ENCODE data around the gene NQO2.

- TF ChIP-seq, protein P1, sequence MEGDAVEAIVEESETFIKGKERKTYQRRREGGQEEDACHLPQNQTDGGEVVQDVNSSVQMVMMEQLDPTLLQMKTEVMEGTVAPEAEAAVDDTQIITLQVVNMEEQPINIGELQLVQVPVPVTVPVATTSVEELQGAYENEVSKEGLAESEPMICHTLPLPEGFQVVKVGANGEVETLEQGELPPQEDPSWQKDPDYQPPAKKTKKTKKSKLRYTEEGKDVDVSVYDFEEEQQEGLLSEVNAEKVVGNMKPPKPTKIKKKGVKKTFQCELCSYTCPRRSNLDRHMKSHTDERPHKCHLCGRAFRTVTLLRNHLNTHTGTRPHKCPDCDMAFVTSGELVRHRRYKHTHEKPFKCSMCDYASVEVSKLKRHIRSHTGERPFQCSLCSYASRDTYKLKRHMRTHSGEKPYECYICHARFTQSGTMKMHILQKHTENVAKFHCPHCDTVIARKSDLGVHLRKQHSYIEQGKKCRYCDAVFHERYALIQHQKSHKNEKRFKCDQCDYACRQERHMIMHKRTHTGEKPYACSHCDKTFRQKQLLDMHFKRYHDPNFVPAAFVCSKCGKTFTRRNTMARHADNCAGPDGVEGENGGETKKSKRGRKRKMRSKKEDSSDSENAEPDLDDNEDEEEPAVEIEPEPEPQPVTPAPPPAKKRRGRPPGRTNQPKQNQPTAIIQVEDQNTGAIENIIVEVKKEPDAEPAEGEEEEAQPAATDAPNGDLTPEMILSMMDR (IDR thresholded peaks at IDR 0.05; ENCODE audit: poor library complexity): no peak
- no peak for TF ChIP-seq EZH2phosphoT487 (IDR thresholded peaks at IDR 0.05; ENCODE audit: low read depth, severe bottlenecking, unreplicated experiment)
Observed at GRCh38 chr6:3019065-3019464, 19.4 kb downstream of the NQO2 start.

All from hepatocyte (in vitro differentiated cells).